GF-D8 (cell line): ENCODE measurements around the gene EMC9.
"Not testable (repeated sequence)": the region's sequence is repeated elsewhere in the genome, so short reads cannot be mapped to it uniquely, and the experiment has no call there.

Experiments
- DNase-seq: peaks from one replicate; lab custom pipeline; 2025; lab: John Stamatoyannopoulos, UW

Gene EMC9

DNA sequence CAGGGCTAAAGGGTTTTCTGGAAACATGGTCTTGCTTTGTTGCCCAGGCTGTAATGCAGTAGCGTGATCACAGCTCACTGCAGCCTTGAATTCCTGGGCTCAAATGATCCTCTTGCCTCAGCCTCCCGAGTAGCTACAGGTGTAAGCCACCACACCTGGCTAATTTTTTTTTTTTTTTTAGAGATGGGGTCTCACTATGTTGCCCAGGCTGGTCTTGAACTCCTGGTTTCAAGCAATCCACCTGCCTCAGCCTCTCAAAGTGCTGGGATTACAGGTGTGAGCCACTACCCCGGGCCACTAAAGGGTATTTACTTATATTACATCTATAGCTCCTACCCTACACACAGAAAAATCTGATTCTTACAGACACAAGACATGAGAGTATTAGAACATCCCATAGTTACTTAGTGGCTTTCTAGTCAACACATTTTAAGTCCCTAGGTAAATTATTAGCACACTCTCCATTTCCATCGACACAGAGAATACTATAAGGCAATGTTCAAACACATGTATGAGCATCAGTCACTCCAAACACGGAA, 33.0 kb downstream of the EMC9 start:
- DNase-seq, result no peak

DNA sequence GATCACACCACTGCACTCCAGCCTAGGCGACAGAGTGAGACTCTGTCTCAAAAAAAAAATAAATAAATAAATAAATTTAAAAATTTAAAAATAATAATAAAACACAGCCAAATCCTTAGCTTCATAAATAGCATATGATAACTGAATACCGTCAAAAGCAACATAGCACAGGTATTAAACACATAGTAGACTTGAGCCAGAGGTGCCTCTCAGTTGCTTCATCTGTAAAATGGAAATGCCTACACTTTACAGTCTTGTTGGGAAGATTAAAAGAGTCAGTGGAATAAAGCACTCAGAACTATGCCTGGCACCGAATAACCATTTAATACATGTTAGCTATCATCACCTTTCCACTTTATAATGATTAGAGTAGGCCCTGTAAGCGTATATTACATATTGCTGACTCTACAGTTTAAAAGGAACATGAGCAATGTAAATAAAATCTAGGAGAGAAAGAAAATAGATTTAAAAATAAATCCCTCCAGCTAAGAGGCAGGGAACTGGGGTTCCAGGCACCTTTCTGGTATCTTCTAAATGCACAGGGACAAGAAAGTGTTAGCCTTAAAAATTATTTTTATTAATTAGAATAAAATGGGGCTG, 34.6 kb downstream of the EMC9 start:
- DNase-seq, result no peak

DNA sequence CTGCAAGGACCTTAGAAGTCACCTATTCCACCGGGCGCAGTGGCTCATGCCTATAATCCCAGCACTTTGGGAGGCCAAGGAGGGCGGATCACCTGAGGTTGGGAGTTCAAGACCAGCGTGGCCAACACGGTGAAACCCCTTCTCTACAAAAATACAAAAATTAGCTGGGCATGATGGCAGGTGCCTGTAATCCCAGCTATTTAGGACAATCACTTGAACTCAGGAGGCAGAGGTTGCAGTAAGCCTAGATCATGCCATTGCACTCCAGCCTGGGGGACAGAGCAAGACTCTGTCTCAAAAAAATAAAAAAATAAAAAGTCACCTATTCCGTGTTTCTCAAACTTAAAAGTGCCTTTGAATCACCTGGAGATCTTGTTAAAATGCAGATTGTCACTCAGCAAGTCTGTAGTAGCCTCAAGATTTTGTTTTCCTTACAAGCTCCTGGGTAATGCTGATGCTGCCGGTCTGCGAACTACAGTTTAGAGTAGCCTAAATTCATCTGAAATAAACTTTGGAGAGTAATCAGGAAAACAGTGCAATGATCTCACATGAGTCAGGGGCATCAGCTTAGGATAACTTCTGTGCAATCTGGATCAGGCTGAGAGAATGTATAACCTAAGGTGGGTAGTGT, 35.7 kb downstream of the EMC9 start:
- not testable (repeated sequence) for DNase-seq

GRCh38 chr14:24103451-24103850, 37.9 kb downstream of the EMC9 start:
- no peak for DNase-seq

- no peak for DNase-seq
These were observed 38.9 kb downstream of the EMC9 start for GRCh38 chr14:24102357-24103048.

- DNase-seq, result no peak
These were observed 40.4 kb downstream of the EMC9 start for GRCh38 chr14:24100982-24101494.

DNA sequence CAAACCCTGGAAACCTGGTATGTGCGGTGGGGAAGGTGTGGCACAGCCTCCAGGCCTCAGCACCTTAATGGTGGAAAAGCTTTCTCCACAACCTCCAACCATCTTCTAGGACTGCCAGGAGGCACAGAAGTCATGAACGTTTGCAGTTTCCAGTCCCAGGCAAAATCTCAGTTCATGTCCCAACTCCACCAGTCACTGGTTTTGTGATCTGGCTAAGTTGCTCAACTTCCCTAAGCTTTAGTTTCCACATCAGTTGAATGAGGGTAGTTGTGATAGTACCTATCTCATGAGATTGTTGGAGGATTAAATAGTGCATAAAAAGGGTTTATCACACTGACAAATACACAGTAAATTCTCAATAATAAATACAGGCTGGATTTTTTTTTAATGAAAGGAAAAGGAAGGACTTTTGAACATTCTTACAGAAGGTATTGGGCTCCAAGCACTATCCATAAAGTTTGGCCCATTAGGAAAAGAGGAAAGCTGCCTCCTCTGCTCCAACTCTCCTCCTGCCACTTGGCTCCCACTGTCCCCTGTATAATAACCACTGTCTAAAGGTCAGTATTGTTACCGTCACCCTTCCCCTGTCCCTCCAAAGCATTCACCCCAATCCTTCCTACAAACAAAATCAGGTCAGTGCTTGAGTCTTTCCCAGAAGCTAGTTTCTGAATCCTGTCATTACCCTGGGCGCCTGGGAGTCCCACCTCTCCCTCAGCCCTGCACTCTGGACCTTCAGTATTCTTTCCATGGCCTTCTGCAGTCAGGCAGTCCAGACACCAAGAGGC, 41.0 kb downstream of the EMC9 start:
- peak; percentile 8 for DNase-seq

DNA sequence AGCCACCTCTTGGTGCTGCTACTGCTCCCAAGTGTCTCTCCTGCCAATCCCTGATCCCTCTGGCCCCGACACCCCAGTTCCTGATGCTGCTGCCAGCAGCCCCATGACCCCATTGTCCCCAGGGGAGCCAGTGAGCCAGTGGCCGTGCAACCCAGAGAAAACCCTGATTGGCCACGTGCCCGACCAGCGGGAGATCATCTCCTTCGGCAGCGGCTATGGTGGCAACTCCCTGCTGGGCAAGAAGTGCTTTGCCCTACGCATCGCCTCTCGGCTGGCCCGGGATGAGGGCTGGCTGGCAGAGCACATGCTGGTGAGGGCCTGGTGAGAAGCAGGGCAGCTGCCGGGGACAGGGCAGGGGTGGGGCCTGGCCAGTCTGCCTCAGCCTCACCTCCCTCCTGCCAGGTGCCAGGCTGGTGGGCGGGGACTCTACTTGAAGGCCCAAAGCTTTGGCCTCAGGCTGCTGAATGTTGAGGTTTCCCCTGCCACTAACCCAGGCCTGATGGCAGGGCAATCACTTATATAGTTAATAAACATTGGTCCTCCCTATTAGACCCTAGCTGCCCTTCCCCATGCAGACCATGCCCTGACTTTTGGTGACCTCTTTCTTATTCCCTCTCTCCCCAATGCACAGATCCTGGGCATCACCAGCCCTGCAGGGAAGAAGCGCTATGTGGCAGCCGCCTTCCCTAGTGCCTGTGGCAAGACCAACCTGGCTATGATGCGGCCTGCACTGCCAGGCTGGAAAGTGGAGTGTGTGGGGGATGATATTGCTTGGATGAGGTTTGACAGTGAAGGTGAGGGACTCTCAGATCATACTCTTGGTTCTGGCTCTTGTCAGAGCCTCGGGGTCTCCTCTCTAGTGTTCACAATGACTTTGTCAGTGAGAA, 42.2 kb downstream of the EMC9 start:
- no peak for DNase-seq

GRCh38 chr14:24098229-24098926, 43.0 kb downstream of the EMC9 start:
- DNase-seq, result no peak

- DNase-seq, result no peak
These were observed 44.7 kb downstream of the EMC9 start for GRCh38 chr14:24096545-24097181.

DNA sequence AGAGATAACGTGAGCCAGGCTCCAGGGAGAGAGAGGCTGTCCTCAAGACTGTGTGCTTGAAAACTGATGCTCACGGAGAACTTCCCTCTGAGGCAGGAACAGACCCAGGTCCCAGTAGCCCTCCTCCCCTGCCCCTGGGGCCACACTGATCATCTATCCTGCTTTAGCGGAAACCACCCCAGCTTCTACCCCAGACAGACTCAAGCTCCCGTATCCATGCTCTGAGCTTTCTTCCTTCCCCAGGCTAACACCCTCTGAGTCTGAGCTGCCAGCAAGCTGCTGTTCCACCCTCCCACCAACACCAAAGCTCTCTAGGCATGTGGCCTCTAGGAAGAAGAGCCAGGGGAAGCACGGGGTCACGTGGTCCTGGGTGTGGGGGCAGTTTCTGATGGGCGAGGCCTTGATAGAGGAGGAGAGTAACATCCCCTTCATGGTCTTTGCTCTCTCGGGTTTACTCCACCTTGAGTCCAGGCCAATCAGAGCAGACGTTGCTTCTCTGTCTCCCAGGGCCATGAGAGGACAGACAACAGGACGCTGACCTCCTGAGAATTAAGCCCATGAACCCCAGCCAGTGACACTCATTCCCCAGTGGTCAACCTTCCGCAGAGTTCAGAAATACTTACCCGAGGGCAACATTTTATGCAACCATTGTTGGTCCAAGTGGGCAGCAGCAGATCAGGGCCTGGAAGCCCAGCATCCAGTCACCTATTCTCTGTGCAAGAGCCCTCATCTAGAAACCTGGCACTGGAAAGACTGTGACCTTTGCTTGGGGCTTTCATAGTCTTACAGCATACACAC, 45.9 kb downstream of the EMC9 start:
- DNase-seq, result peak; percentile 11

- DNase-seq, result no peak
These were observed 46.5 kb downstream of the EMC9 start for GRCh38 chr14:24094841-24095270.

DNA sequence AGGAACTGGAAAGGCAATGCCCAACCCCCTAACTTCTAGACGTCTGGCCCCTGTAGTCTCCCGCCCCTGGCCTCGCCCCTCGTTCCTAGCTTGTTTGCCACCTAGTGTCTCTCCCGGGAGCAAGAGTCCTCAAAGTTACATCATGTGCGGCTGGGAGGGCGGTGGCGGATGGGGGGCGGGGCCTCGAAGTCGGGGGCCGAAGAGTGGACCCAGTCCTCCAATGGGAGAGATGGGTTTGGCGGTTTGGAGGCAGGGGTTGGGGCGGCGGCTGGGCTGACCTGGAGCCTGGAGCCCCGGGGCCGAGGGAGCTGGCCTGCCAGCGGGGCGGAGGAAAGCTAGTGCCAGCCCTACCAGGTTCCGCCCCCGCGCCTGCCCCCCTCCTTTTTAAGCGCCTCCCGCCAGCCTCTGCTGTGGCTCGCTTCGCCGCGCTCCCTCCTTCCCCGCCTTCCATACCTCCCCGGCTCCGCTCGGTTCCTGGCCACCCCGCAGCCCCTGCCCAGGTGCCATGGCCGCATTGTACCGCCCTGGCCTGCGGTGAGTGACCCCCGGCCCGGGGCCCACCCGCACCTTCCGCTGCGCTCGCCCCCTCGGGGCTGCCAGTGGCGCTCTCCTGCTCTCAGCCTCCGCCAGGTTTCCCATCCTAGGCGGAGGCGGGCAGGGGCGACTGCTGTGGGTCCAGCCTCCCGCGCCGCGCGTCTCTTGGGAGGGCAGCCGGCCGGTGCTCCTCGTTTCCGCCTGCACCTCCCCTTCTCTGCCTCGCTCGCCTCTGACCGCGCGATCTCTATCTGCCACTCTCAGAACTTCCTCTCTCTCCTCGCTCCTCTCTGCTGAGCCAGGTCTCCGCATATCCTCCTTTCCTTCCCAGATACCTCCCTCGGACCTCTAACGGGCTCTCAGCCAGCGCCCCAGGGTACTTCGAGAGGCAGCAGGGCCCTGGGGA, 47.2 kb downstream of the EMC9 start, which contains the start of gene PCK2:
PCK2 (plus strand) TSS at position 411 of the 940 bp plus-strand sequence; CDS start at position 506, 95 bp downstream.
- peak; percentile 79 for DNase-seq

DNA sequence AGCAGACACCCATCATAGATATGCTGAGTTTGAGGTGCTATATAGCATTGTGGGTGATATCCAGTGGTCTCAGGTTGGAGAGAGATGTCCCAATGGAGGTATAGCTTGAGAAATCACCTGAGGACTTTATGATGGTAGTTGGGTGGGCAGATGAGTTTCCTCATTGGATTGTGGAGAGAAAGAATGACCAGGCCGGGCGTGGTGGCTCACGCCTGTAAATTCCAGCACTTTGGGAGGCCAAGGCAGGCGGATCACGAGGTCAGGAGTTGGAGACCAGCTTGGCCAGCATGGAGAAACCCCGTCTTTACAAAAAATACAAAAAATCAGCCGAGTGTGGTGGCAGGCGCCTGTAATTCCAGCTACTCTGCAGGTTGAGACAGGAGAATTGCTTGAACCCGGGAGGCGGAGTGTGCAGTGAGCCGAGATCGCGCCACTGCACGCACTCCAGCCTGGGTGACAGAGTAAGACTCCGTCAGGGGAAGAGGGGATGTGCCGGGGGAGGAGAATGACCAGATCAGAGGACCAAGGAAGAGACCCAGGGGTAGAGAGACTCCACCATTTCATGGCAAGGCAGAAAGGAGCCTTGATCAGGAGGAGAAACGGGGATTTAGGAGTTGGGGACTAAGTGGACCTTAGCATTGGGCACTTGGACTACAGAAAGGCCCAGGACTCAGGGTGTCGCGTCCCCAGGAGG, 48.0 kb downstream of the EMC9 start:
- DNase-seq, result no peak

GRCh38 chr14:24092505-24093206, 48.7 kb downstream of the EMC9 start:
- DNase-seq, result no peak

DNA sequence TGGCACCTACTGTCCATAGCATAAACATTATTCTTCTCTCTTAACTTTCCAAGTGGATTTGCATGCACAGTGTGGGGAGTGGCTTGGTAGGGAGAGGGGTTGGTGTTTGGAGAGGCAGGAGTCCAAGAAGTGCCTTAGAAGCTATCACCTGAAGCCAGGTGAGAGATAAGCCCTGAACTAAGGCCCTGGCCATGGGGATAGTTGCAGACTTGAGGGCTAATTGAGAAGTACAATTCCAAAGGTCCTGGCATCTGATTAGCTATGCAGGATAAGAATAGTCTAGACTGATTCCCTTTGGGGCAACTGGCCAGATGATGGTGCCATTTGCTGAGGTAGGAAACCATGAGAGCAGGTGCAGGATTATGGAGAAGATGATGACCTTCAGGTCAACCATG, 49.3 kb downstream of the EMC9 start:
- DNase-seq, result no peak

GRCh38 chr14:24089890-24090289, 51.5 kb downstream of the EMC9 start:
- DNase-seq, result no peak
